Psoas muscle (tissue), 8 donors: ENCODE results near the gene TBX2. TPM values are rescaled to one million over a fixed set of nuclear protein-coding genes. Genes with fewer than 3 reads are reported as not detected.

Experiments used
- ATAC-seq, 4 donors: fragments of 200-7000 bp; cut with Tn5 transposase; one replicate each; pipeline ENCODE4 v1.9.1; 2020; ENCODE audit warnings: moderate library complexity in 3 of 4, mild to moderate bottlenecking in 2 of 4
- DNase-seq, 2 donors: peaks; one replicate each; pipeline ENCODE4 v3.0.0-alpha.2; 2020
- H3K27ac ChIP-seq: fragments of 200-600 bp; one replicate; pipeline ENCODE4 v1.8.0; 2022
- H3K27me3 ChIP-seq, 3 donors: fragments of 200-600 bp in 1 of 3; one replicate each; pipeline versions ENCODE4 v1.6.1 to v1.8.0; 2013 to 2022; ENCODE audit warnings: low read length in 2 of 3, mild to moderate bottlenecking in 2 of 3, moderate library complexity in 1 of 3; ENCODE audit not compliant: insufficient read depth in 3 of 3
- H3K36me3 ChIP-seq, 2 donors: fragments of 200-600 bp in 1 of 2; one replicate each; pipeline versions ENCODE4 v1.6.1 to v1.8.0; 2013 to 2022; ENCODE audit warnings: low read depth in 1 of 2, mild to moderate bottlenecking in 1 of 2, moderate library complexity in 1 of 2; ENCODE audit not compliant: insufficient read depth in 1 of 2
- H3K4me1 ChIP-seq: fragments of 200-600 bp; one replicate; pipeline ENCODE4 v1.8.0; 2022
- H3K4me3 ChIP-seq: fragments of 200-600 bp; one replicate; pipeline ENCODE4 v1.8.0; 2022; ENCODE audit warnings: mild to moderate bottlenecking
- H3K9me3 ChIP-seq: fragments of 200-600 bp; one replicate; pipeline ENCODE4 v1.8.0; 2022
- WGBS, 3 donors: extraction: QIAGEN DNeasy Blood & Tissue Kit; methylation state at CpG; one replicate each; pipeline versions ENCODE4 v1.1.6 to v1.1.7; 2013; 5-methylcytosine and 5-hydroxymethylcytosine counted together
- intact Hi-C, 2 donors: fragments of 100-400 bp; cut with DNase I; formaldehyde crosslinking; loops; one replicate each; pipeline versions ENCODE4 v1.11.0 to v1.14.2; 2022
- polyA plus RNA-seq, 3 donors: library from polyadenylated mRNA; stranded (reverse); fragments of 200-250 nt; gene quantifications; one replicate each; pipeline ENCODE4 v1.2.3, GENCODE V29; 2013
- total RNA-seq, 4 donors: library from RNA; stranded (reverse); fragmentation: NEBNext Ultra II Directional in 2 of 4; extraction: Animal tissue kit (Norgen Biotek cat#: 25700) in 2 of 4; gene quantifications; one replicate each; pipeline versions ENCODE4 v1.2.1 to v1.2.4, GENCODE V29; 2021 to 2023
- TF ChIP-seq, protein P1 (sequence below): fragments of 200-600 bp; IDR thresholded peaks from one replicate; pipeline ENCODE4 v1.8.0; 2022; ENCODE audit warnings: antibody characterized with exemption
- donor health status: healthy with polysubstance abuse.
- donor health status: DM: no; HTN: no; CAD: no; lungs with moderate emphysema.
- donor health status: Bipolar disorder and iron deficiency.
- donor health status: healthy.
- donor health status: DM: yes; HTN: yes; CAD: no.
- donor health status: DM: no; HTN: no; CAD: no.
- donor health status: DM: no; HTN: no; CAD: no.
- donor health status: DM: yes; HTN: yes; CAD: no.

The TBX2 gene
- total and polyA plus RNA-seq, 7 donors: 3.5 to 8.7 (median 6.3) TPM

DNA sequence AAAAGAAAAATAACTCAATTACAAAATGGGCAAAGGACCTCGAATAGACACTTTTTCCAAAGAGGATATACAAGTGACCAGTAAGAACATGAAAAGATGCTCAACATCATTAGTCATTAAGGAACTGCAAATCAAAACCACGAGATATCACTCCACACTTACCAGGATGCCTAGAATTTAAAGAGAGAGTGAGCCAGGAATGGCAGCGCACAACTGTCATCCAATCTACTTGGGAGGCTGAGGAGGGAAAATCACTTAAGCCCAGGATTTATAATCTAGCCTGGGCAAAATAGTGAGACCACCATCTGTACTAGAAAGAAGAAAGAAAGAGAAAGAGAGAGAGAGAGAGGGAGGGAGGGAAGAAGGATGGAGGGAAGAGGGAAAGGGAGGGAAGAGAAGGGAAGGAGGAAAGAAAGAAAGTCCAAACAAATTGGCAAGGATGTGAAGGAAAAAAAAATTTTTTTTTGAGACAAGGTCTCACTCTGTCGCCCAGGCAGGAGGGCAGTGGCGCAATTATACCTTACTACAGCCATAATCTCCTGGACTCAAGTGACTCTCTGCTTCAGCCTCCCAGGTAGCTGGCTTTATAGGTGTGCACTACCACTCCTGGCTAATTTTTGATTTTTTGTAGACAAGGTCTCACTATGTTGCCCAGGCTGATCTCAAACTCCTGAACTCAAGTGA is 22.6 kb downstream of the TBX2 start:
- Histone ChIP-seq H3K4me3 (no peak overlapping the region), H3K36me3 (no peaks in the 10 kb centered on the region), H3K27ac (no peak overlapping the region), H3K9me3 (no peaks in the 10 kb centered on the region), H3K4me1 (no peaks in the 10 kb centered on the region), H3K27me3 (peaks cover 0 to 39% (median 6%) of the 10 kb centered on the region in 3 donors)
- intact Hi-C loops: no loop called here
- DNase-seq: no peak
- TF ChIP-seq, protein P1, sequence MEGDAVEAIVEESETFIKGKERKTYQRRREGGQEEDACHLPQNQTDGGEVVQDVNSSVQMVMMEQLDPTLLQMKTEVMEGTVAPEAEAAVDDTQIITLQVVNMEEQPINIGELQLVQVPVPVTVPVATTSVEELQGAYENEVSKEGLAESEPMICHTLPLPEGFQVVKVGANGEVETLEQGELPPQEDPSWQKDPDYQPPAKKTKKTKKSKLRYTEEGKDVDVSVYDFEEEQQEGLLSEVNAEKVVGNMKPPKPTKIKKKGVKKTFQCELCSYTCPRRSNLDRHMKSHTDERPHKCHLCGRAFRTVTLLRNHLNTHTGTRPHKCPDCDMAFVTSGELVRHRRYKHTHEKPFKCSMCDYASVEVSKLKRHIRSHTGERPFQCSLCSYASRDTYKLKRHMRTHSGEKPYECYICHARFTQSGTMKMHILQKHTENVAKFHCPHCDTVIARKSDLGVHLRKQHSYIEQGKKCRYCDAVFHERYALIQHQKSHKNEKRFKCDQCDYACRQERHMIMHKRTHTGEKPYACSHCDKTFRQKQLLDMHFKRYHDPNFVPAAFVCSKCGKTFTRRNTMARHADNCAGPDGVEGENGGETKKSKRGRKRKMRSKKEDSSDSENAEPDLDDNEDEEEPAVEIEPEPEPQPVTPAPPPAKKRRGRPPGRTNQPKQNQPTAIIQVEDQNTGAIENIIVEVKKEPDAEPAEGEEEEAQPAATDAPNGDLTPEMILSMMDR: no peak
- WGBS, 3 donors: 57 to 64% (median 61%) methylated on average over 5 of the region's 5 CpGs
- ATAC-seq: no peak

DNA sequence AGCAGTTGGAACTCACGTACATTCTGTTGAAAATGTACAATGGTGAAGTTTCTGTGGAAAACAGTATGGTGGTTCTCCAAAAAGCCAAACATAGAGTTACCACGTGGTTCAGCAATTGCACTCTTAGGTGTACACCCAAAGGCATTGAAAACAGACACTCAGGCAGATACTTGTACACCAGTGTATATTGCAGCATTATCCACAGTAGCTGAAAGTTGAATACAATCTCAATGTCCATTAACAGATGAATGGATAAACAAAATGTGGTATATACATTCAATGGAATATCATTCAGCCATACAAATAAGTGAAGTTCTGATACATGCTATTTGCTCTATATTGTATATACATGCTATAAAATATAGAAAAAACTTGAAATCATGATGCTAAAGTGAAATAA is 23.2 kb downstream of the TBX2 start:
- Histone ChIP-seq H3K27me3 (peaks cover 0 to 39% (median 6%) of the 10 kb centered on the region in 3 donors), H3K9me3 (no peaks in the 10 kb centered on the region), H3K4me3 (no peak overlapping the region), H3K27ac (no peak overlapping the region), H3K4me1 (no peaks in the 10 kb centered on the region), H3K36me3 (no peaks in the 10 kb centered on the region)
- 38 to 54% (median 44%) methylated on average over 2 of the region's 2 CpGs for WGBS, 3 donors
- intact Hi-C loops: no loop called here
- no peak for ATAC-seq
- no peak for DNase-seq
- TF ChIP-seq, protein P1: no peak

DNA sequence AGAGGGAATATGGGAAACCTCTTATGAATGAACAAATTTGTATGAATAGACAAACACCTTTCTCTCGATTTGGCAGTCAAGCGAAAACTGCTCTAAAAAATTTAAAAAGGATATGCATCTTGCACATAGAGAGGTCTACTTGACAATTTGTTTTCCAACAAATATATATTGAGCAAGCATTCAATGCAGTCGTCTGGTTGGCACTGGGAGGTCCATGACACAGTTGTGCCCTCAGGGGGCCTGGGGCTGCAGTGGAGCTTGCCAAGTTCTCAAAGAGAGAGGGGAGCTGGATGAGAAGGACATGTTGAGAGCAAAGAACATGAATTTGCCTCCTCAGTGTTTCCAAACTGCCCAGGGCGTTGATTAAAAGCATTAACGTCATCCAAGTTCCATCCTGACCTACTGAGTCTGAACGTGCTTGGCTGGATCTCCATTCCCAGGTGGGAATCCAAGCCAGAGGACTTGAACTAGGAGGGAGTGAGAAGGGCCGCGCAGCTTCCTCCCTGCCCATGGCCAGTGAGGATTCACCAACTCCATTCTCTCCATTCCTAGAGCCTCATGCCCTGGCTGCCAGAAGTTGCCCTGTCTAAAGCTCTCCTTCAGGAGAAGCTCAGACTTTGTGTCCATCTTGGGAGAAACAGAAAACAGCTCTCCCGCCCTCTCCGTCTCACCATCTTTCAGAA is 24.5 kb downstream of the TBX2 start:
- 80 to 81% (median 80%) methylated on average over 10 of the region's 10 CpGs for WGBS, 3 donors
- no peaks in the 10 kb centered on the region for H3K4me1 ChIP-seq
- TF ChIP-seq, protein P1: no peak
- no peaks in the 10 kb centered on the region for H3K36me3 ChIP-seq
- no peaks in the 10 kb centered on the region for H3K9me3 ChIP-seq
- no peak for DNase-seq
- intact Hi-C loops: no loop called here
- no peak overlapping the region for H3K27ac ChIP-seq
- H3K4me3 ChIP-seq: no peak overlapping the region
- no peak for ATAC-seq
- H3K27me3 ChIP-seq: peaks cover 0 to 39% (median 6%) of the 10 kb centered on the region in 3 donors

DNA sequence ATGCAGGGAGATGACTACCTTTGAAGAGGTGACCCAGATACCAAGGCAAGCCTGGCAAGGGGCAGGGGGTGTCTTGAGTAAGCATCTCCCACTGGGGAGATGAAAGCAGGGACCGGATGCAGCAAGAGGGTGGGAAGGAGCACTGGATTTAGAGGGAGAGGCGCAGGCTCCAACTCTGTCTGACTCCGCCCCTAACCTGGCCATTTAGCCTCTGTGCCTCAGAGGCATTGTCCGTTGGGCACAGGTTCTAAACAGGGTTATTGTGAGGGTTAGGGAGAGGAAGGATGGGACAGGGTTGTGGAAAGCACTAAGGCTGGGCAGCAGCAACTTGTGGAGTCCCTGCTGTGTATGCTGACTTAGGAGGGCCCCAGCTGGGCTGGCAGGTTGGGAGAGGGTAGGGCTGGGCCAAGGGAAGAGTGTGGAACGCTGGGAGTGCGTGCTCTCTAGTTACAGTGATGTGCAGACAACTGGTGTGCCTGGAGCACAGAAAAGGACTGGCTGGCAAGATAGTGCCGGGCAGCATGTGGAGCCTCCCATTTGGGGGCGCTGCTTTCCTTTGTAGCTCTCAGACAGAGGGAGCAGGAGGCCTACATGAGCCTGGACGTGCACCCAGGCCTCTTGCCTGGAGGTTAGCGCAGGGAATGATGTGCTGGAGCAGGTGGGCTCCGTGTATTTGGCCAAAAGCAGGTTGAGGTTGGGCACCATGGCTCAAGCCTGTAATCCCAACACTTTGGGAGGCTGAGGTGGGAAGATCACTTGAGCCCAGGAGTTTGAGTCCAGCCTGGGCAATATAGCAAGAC is 26.2 kb downstream of the TBX2 start:
- Histone ChIP-seq H3K4me3 (no peak overlapping the region), H3K27ac (no peak overlapping the region), H3K4me1 (no peaks in the 10 kb centered on the region), H3K9me3 (no peaks in the 10 kb centered on the region), H3K27me3 (peaks cover 0 to 37% (median 4%) of the 10 kb centered on the region in 3 donors), H3K36me3 (no peaks in the 10 kb centered on the region)
- intact Hi-C loops: no loop called here
- TF ChIP-seq, protein P1: no peak
- DNase-seq (no peak), ATAC-seq (no peak)
- 51 to 54% (median 52%) methylated on average over 11 of the region's 11 CpGs for WGBS, 3 donors
